ENCODE measurements around the gene DFFB.
"Not testable (repeated sequence)": the region's sequence is repeated elsewhere in the genome, so short reads cannot be mapped to it uniquely, and the experiment has no call there.

DFFB gene

GRCh38 chr1:3856923-3857790, at the start of gene DFFB, which contains the start of gene CEP104:
Gene DFFB (plus strand): TSS chr1:3857476. CDS start chr1:3857604, 128 bp downstream.
Gene CEP104 (minus strand): TSS chr1:3857211. CDS start chr1:3852407, 4,804 bp downstream.
- DNase-seq (ENCODE audit: low read depth in 2 of 2) = peak; percentile 90 to 91

- no peak for DNase-seq (ENCODE audit: low read depth in 2 of 2)
Measured at GRCh38 chr1:3807769-3808168, 49.5 kb upstream of the DFFB start.

GRCh38 chr1:3809680-3810079, 47.6 kb upstream of the DFFB start:
- no peak for DNase-seq (ENCODE audit: low read depth in 2 of 2)

- DNase-seq (ENCODE audit: low read depth in 2 of 2) = not testable (repeated sequence)
Measured at GRCh38 chr1:3810149-3810761, 47.0 kb upstream of the DFFB start.

- no peak for DNase-seq (ENCODE audit: low read depth in 2 of 2)
Measured at GRCh38 chr1:3811595-3811911, 45.7 kb upstream of the DFFB start.

- DNase-seq (ENCODE audit: low read depth in 2 of 2) = no peak
Measured at GRCh38 chr1:3814065-3814464, 43.2 kb upstream of the DFFB start.

- DNase-seq (ENCODE audit: low read depth in 2 of 2) = no peak
Measured at GRCh38 chr1:3814771-3815561, 42.3 kb upstream of the DFFB start.

GRCh38 chr1:3816331-3817137, 40.7 kb upstream of the DFFB start:
- no peak for DNase-seq (ENCODE audit: low read depth in 2 of 2)

- DNase-seq (ENCODE audit: low read depth in 2 of 2) = no peak
Measured at GRCh38 chr1:3817138-3817740, 40.0 kb upstream of the DFFB start.

GRCh38 chr1:3817821-3818597, 39.3 kb upstream of the DFFB start:
- DNase-seq (ENCODE audit: low read depth in 2 of 2) = no peak

GRCh38 chr1:3819771-3820200, 37.5 kb upstream of the DFFB start:
- DNase-seq (ENCODE audit: low read depth in 2 of 2) = no peak

GRCh38 chr1:3820316-3820715, 37.0 kb upstream of the DFFB start:
- DNase-seq (ENCODE audit: low read depth in 2 of 2) = no peak

- DNase-seq (ENCODE audit: low read depth in 2 of 2) = no peak
Measured at GRCh38 chr1:3821004-3821403, 36.3 kb upstream of the DFFB start.

GRCh38 chr1:3821447-3821846, 35.8 kb upstream of the DFFB start:
- DNase-seq (ENCODE audit: low read depth in 2 of 2) = no peak

- no peak for DNase-seq (ENCODE audit: low read depth in 2 of 2)
Measured at GRCh38 chr1:3821908-3822307, 35.4 kb upstream of the DFFB start.

- DNase-seq (ENCODE audit: low read depth in 2 of 2) = no peak
Measured at GRCh38 chr1:3822421-3822820, 34.9 kb upstream of the DFFB start.

- DNase-seq (ENCODE audit: low read depth in 2 of 2) = no peak
Measured at GRCh38 chr1:3824650-3825049, 32.6 kb upstream of the DFFB start.

GRCh38 chr1:3825356-3825755, 31.9 kb upstream of the DFFB start:
- DNase-seq (ENCODE audit: low read depth in 2 of 2) = no peak

- DNase-seq (ENCODE audit: low read depth in 2 of 2) = no peak
Measured at GRCh38 chr1:3827813-3828307, 29.4 kb upstream of the DFFB start.

- DNase-seq (ENCODE audit: low read depth in 2 of 2) = no peak
Measured at GRCh38 chr1:3828391-3828790, 28.9 kb upstream of the DFFB start.

Measured in stimulated activated CD4-positive, alpha-beta T cell treated with anti-CD3 and anti-CD28 coated beads, Interleukin-4, amount 100 ng/mL, for 48 hours (primary cell).